MM.1S (cell line): Measurements from ENCODE around the gene P2RY12.

Experiments
- DNase-seq: peaks from one replicate; pipeline ENCODE4 v3.0.0-alpha.2; 2015
- H2AFZ ChIP-seq: fragments of 300-600 bp; sonication (generic); 2 replicates; pipeline ENCODE4 v1.6.0; 2016; ENCODE audit warnings: antibody characterized with exemption, low read length
- H3F3A ChIP-seq: fragments of 300-600 bp; sonication (generic); 2 replicates; pipeline ENCODE4 v1.6.1; 2016; ENCODE audit warnings: mild to moderate bottlenecking, antibody characterized with exemption, low read length, moderate library complexity, mixed read lengths; ENCODE audit not compliant: insufficient read depth
- H3K27ac ChIP-seq: fragments of 300-600 bp; sonication (generic); 2 replicates; pipeline ENCODE4 v1.5.1; 2016; ENCODE audit warnings: mild to moderate bottlenecking, low read length
- H3K27me3 ChIP-seq: fragments of 300-600 bp; sonication (generic); replicated peaks from 2 replicates; pipeline ENCODE4 v1.6.0; 2016; ENCODE audit warnings: low read length; ENCODE audit not compliant: insufficient read depth
- H3K36me3 ChIP-seq: fragments of 300-600 bp; sonication (generic); replicated peaks from 2 replicates; pipeline ENCODE4 v1.6.1; 2016; ENCODE audit warnings: mild to moderate bottlenecking, low read length, mixed read lengths; ENCODE audit not compliant: insufficient read depth
- H3K4me1 ChIP-seq: fragments of 300-600 bp; sonication (generic); 2 replicates; pipeline ENCODE4 v1.6.1; 2016; ENCODE audit warnings: low read length, mixed read lengths
- H3K4me2 ChIP-seq: fragments of 300-600 bp; sonication (generic); 2 replicates; pipeline ENCODE4 v1.6.0; 2016; ENCODE audit warnings: low read depth, low read length
- H3K4me3 ChIP-seq: fragments of 300-600 bp; sonication (generic); 2 replicates; pipeline ENCODE4 v1.5.1; 2016; ENCODE audit warnings: low read length, mixed read lengths
- H3K79me2 ChIP-seq: fragments of 300-600 bp; sonication (generic); 2 replicates; pipeline ENCODE4 v1.6.1; 2016; ENCODE audit warnings: mixed run types, low read length, mixed read lengths
- H3K9ac ChIP-seq: fragments of 300-600 bp; sonication (generic); 2 replicates; pipeline ENCODE4 v1.6.1; 2016; ENCODE audit warnings: low read length, mixed read lengths
- H3K9me2 ChIP-seq: fragments of 300-600 bp; sonication (generic); replicated peaks from 2 replicates; pipeline ENCODE4 v1.6.1; 2016; ENCODE audit warnings: mild to moderate bottlenecking, low read length, mixed read lengths; ENCODE audit not compliant: insufficient read depth
- H3K9me3 ChIP-seq: fragments of 300-600 bp; sonication (generic); replicated peaks from 2 replicates; pipeline ENCODE4 v1.6.1; 2016; ENCODE audit warnings: mild to moderate bottlenecking, low read length, mixed read lengths; ENCODE audit not compliant: insufficient read depth
- H4K20me1 ChIP-seq: fragments of 300-600 bp; sonication (generic); 2 replicates; pipeline ENCODE4 v1.6.1; 2016; ENCODE audit warnings: mild to moderate bottlenecking, low read length, moderate library complexity, mixed read lengths; ENCODE audit not compliant: insufficient read depth
- EZH2 ChIP-seq: fragments of 300-600 bp; sonication (generic); optimal IDR thresholded peaks from 2 replicates; pipeline ENCODE3; 2017; ENCODE audit warnings: low read depth, mild to moderate bottlenecking, antibody characterized with exemption, low read length, mixed read lengths
- EZH2phosphoT487 ChIP-seq: fragments of 300-600 bp; sonication (generic); IDR thresholded peaks from 2 replicates; pipeline ENCODE4 v1.6.1; 2018; ENCODE audit warnings: antibody characterized with exemption, low read length
- TF ChIP-seq, protein P1 (sequence below): fragments of 300-600 bp; sonication (generic); IDR thresholded peaks from 2 replicates; pipeline ENCODE4 v1.5.1; 2016; ENCODE audit warnings: antibody characterized with exemption, low read length, mixed read lengths

P2RY12 gene

GRCh38 chr3:151383956-151384355 is 597 bp downstream of the P2RY12 start:
- peaks cover 3% of the 10 kb centered on the region; the same call in 1 of the 2 replicates for H3K27me3 ChIP-seq
- DNase-seq, result no peak
- no peak overlapping the region for H3K4me2 ChIP-seq
- no peaks in the 10 kb centered on the region for H3K9me3 ChIP-seq
- H3K9me2 ChIP-seq, result no peaks in the 10 kb centered on the region
- no peaks in the 10 kb centered on the region for H3K79me2 ChIP-seq
- H2AFZ ChIP-seq, result no peak overlapping the region
- H3K27ac ChIP-seq, result no peak overlapping the region
- no peaks in the 10 kb centered on the region for H3K36me3 ChIP-seq
- no peak overlapping the region for H3K9ac ChIP-seq
- TF ChIP-seq EZH2, result no peak
- TF ChIP-seq, protein P1, sequence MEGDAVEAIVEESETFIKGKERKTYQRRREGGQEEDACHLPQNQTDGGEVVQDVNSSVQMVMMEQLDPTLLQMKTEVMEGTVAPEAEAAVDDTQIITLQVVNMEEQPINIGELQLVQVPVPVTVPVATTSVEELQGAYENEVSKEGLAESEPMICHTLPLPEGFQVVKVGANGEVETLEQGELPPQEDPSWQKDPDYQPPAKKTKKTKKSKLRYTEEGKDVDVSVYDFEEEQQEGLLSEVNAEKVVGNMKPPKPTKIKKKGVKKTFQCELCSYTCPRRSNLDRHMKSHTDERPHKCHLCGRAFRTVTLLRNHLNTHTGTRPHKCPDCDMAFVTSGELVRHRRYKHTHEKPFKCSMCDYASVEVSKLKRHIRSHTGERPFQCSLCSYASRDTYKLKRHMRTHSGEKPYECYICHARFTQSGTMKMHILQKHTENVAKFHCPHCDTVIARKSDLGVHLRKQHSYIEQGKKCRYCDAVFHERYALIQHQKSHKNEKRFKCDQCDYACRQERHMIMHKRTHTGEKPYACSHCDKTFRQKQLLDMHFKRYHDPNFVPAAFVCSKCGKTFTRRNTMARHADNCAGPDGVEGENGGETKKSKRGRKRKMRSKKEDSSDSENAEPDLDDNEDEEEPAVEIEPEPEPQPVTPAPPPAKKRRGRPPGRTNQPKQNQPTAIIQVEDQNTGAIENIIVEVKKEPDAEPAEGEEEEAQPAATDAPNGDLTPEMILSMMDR, result no peak
- no peak for TF ChIP-seq EZH2phosphoT487
- no peaks in the 10 kb centered on the region for H4K20me1 ChIP-seq
- H3K4me3 ChIP-seq, result no peak overlapping the region
- no peaks in the 10 kb centered on the region for H3F3A ChIP-seq
- no peaks in the 10 kb centered on the region for H3K4me1 ChIP-seq

DNA sequence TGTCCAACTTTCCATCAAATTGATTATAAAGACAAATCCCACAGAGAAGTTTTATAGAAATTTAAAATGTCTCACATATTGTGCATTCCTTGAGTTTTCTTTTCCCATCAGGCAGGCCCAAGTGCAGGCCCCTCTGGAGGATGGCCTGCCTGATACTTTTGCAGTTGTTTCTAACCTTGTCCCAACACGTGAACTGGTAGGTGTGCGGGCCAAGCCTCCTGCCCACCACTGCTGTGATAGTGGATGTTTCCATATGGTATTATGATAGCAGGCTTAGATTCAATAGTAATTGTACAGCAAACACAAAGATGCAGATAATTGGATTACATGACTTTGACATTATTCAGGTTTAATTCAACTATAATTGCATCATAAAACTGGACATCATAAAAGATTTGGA is 1.4 kb downstream of the P2RY12 start:
- no peak overlapping the region for H2AFZ ChIP-seq
- no peaks in the 10 kb centered on the region for H3K9me3 ChIP-seq
- no peak overlapping the region for H3K9ac ChIP-seq
- no peaks in the 10 kb centered on the region for H3F3A ChIP-seq
- no peaks in the 10 kb centered on the region for H4K20me1 ChIP-seq
- TF ChIP-seq EZH2, result no peak
- TF ChIP-seq, protein P1, result no peak
- no peak for TF ChIP-seq EZH2phosphoT487
- H3K4me1 ChIP-seq, result no peaks in the 10 kb centered on the region
- H3K27me3 ChIP-seq, result peaks cover 8% of the 10 kb centered on the region; the same call in 1 of the 2 replicates
- no peak for DNase-seq
- H3K79me2 ChIP-seq, result no peaks in the 10 kb centered on the region
- no peak overlapping the region for H3K27ac ChIP-seq
- H3K4me2 ChIP-seq, result no peak overlapping the region
- H3K4me3 ChIP-seq, result no peak overlapping the region
- H3K36me3 ChIP-seq, result no peaks in the 10 kb centered on the region
- H3K9me2 ChIP-seq, result no peaks in the 10 kb centered on the region

- Histone ChIP-seq H4K20me1 (no peaks in the 10 kb centered on the region), H3K36me3 (no peaks in the 10 kb centered on the region), H2AFZ (no peak overlapping the region), H3K9me3 (no peaks in the 10 kb centered on the region), H3K4me2 (no peak overlapping the region), H3K27me3 (peaks cover 8% of the 10 kb centered on the region; the same call in 1 of the 2 replicates), H3F3A (no peaks in the 10 kb centered on the region; the same call in 1 of the 2 replicates), H3K9ac (no peak overlapping the region), H3K4me1 (no peaks in the 10 kb centered on the region), H3K9me2 (no peaks in the 10 kb centered on the region), H3K4me3 (no peak overlapping the region), H3K79me2 (no peaks in the 10 kb centered on the region), H3K27ac (no peak overlapping the region)
- DNase-seq, result no peak
- TF ChIP-seq, protein P1, result no peak
- TF ChIP-seq EZH2phosphoT487 (no peak), EZH2 (no peak)
These were observed 1.9 kb downstream of the P2RY12 start for GRCh38 chr3:151382671-151383070.
